ENCODE measurements around the gene VAV2.

Gene VAV2

GRCh38 chr9:133970581-133971058 is 21.5 kb downstream of the VAV2 start:
- no peak for DNase-seq (ENCODE audit: low read depth)
- no peak for TF ChIP-seq CTCF (IDR thresholded peaks at IDR 0.05; ENCODE audit: low read depth, low read length, missing control alignments)
- H3K4me3 ChIP-seq (ENCODE audit: low read depth, low read length), result no peak overlapping the region

GRCh38 chr9:133969681-133970580 is 22.2 kb downstream of the VAV2 start:
- no peak for DNase-seq (ENCODE audit: low read depth)
- TF ChIP-seq CTCF (IDR thresholded peaks at IDR 0.05; ENCODE audit: low read depth, low read length, missing control alignments), result no peak
- H3K4me3 ChIP-seq (ENCODE audit: low read depth, low read length), result no peak overlapping the region

- H3K4me3 ChIP-seq (ENCODE audit: low read depth, low read length), result no peak overlapping the region
- TF ChIP-seq CTCF (IDR thresholded peaks at IDR 0.05; ENCODE audit: low read depth, low read length, missing control alignments), result no peak
- DNase-seq (ENCODE audit: low read depth), result no peak
Observed at GRCh38 chr9:133968966-133969617, 23.0 kb downstream of the VAV2 start.

- no peak for DNase-seq (ENCODE audit: low read depth)
- H3K4me3 ChIP-seq (ENCODE audit: low read depth, low read length), result no peak overlapping the region; the same call in 1 of the 2 replicates
- TF ChIP-seq CTCF (IDR thresholded peaks at IDR 0.05; ENCODE audit: low read depth, low read length, missing control alignments), result no peak
Observed at GRCh38 chr9:133968428-133968827, 23.7 kb downstream of the VAV2 start.

GRCh38 chr9:133967024-133967741 is 24.9 kb downstream of the VAV2 start:
- no peak overlapping the region for H3K4me3 ChIP-seq (ENCODE audit: low read depth, low read length)
- TF ChIP-seq CTCF (IDR thresholded peaks at IDR 0.05; ENCODE audit: low read depth, low read length, missing control alignments), result no peak
- DNase-seq (ENCODE audit: low read depth), result no peak

- H3K4me3 ChIP-seq (ENCODE audit: low read depth, low read length), result no peak overlapping the region
- DNase-seq (ENCODE audit: low read depth), result no peak
- TF ChIP-seq CTCF (IDR thresholded peaks at IDR 0.05; ENCODE audit: low read depth, low read length, missing control alignments), result no peak
Observed at GRCh38 chr9:133964463-133964862, 27.7 kb downstream of the VAV2 start.
